Measurements from ENCODE around the gene AMER1. TPM values are rescaled to one million over a fixed set of nuclear protein-coding genes. Genes with fewer than 3 reads are reported as not detected.
"Not testable (repeated sequence)": the region's sequence is repeated elsewhere in the genome, so short reads cannot be mapped to it uniquely, and the experiment has no call there.

Gene AMER1
- polyA plus RNA-seq = 1 to 10 TPM; 1.5 to 2.2 TPM

DNA sequence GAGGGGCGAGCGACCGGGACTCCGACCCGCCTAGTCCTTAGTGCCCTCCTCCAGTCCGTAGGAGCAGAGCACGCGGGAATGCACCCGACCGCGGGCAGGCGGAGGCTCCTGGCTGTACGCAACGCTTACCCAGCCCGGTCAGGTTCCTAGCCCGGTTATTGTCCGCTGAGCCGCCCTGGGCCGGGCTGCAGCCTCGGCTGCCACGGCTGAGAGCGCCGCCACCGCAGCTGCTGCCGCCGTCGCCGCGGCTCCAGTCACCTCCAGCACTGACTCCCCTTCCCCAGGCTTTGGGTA, at the start of gene AMER1:
AMER1 (minus strand) TSS at position 268 of the 294 bp plus-strand sequence. CDS start 12,422 bp downstream, outside the sequence.
- Histone ChIP-seq H3K27me3 (ENCODE audit: control insufficient read depth in 1 of 2, insufficient read depth in 2 of 2, low read length in 2 of 2) (no peaks in the 10 kb centered on the region), H3K27ac (ENCODE audit: low read depth in 2 of 2, low read length in 1 of 2) (peak within 1 kb of the TSS; percentile 90 to 96), H3K36me3 (ENCODE audit: control insufficient read depth in 2 of 2, insufficient read depth in 2 of 2, low read length in 1 of 2) (no peaks in the 10 kb centered on the region), H3K9me3 (ENCODE audit: control insufficient read depth in 2 of 2, insufficient read depth in 1 of 2, low read depth in 1 of 2, low read length in 1 of 2) (no peaks in the 10 kb centered on the region), H3K4me3 (ENCODE audit: low read depth in 1 of 2, low read length in 2 of 2) (peak within 1 kb of the TSS; percentile 44 to 74), H3K4me1 (ENCODE audit: control insufficient read depth in 2 of 2, insufficient read depth in 2 of 2, low read length in 1 of 2) (peaks cover 0 to 11% of the 10 kb centered on the region in 2 donors)
- WGBS, 2 donors = 0 to 21% methylated on average over 26 to 29 of the region's 29 CpGs

- no peak within 1 kb of the TSS for H3K27ac ChIP-seq (ENCODE audit: low read depth in 2 of 2, low read length in 1 of 2)
- H3K36me3 ChIP-seq (ENCODE audit: control insufficient read depth in 2 of 2, insufficient read depth in 2 of 2, low read length in 1 of 2) = no peaks in the 10 kb centered on the region
- no peaks in the 10 kb centered on the region for H3K4me1 ChIP-seq (ENCODE audit: control insufficient read depth in 2 of 2, insufficient read depth in 2 of 2, low read length in 1 of 2)
- H3K27me3 ChIP-seq (ENCODE audit: control insufficient read depth in 1 of 2, insufficient read depth in 2 of 2, low read length in 2 of 2) = no peaks in the 10 kb centered on the region
- no peak within 1 kb of the TSS for H3K4me3 ChIP-seq (ENCODE audit: low read depth in 1 of 2, low read length in 2 of 2)
- no peaks in the 10 kb centered on the region for H3K9me3 ChIP-seq (ENCODE audit: control insufficient read depth in 2 of 2, insufficient read depth in 1 of 2, low read depth in 1 of 2, low read length in 1 of 2)
- WGBS, 2 donors = 72 to 83% methylated on average over 17 of the region's 17 CpGs
Measured at GRCh38 chrX:64230123-64230970, 24.8 kb upstream of the AMER1 start, which contains the start of gene ASB12. Gene ASB12, minus strand, starts transcription at chrX:64230607. Its CDS starts 4,957 bp downstream, at chrX:64225650.

- no peaks in the 10 kb centered on the region for H3K36me3 ChIP-seq (ENCODE audit: control insufficient read depth in 2 of 2, insufficient read depth in 2 of 2, low read length in 1 of 2)
- peaks cover 0 to 2% of the 10 kb centered on the region in 2 donors for H3K9me3 ChIP-seq (ENCODE audit: control insufficient read depth in 2 of 2, insufficient read depth in 1 of 2, low read depth in 1 of 2, low read length in 1 of 2)
- no peaks in the 10 kb centered on the region for H3K27me3 ChIP-seq (ENCODE audit: control insufficient read depth in 1 of 2, insufficient read depth in 2 of 2, low read length in 2 of 2)
- H3K4me1 ChIP-seq (ENCODE audit: control insufficient read depth in 2 of 2, insufficient read depth in 2 of 2, low read length in 1 of 2) = no peaks in the 10 kb centered on the region
- 31 to 53% methylated on average over 3 of the region's 3 CpGs for WGBS, 2 donors
- H3K4me3 ChIP-seq (ENCODE audit: low read depth in 1 of 2, low read length in 2 of 2) = no peak overlapping the region
- H3K27ac ChIP-seq (ENCODE audit: low read depth in 2 of 2, low read length in 1 of 2) = no peak overlapping the region
Measured at GRCh38 chrX:64229154-64229553, 23.6 kb upstream of the AMER1 start.

GRCh38 chrX:64218023-64218422, 12.5 kb upstream of the AMER1 start:
- Histone ChIP-seq H3K4me3 (ENCODE audit: low read depth in 1 of 2, low read length in 2 of 2) (no peak overlapping the region), H3K4me1 (ENCODE audit: control insufficient read depth in 2 of 2, insufficient read depth in 2 of 2, low read length in 1 of 2) (no peaks in the 10 kb centered on the region), H3K36me3 (ENCODE audit: control insufficient read depth in 2 of 2, insufficient read depth in 2 of 2, low read length in 1 of 2) (no peaks in the 10 kb centered on the region), H3K27ac (ENCODE audit: low read depth in 2 of 2, low read length in 1 of 2) (no peak overlapping the region), H3K9me3 (ENCODE audit: control insufficient read depth in 2 of 2, insufficient read depth in 1 of 2, low read depth in 1 of 2, low read length in 1 of 2) (no peaks in the 10 kb centered on the region), H3K27me3 (ENCODE audit: control insufficient read depth in 1 of 2, insufficient read depth in 2 of 2, low read length in 2 of 2) (no peaks in the 10 kb centered on the region)
- 89 to 98% methylated on average over 4 of the region's 4 CpGs for WGBS, 2 donors

DNA sequence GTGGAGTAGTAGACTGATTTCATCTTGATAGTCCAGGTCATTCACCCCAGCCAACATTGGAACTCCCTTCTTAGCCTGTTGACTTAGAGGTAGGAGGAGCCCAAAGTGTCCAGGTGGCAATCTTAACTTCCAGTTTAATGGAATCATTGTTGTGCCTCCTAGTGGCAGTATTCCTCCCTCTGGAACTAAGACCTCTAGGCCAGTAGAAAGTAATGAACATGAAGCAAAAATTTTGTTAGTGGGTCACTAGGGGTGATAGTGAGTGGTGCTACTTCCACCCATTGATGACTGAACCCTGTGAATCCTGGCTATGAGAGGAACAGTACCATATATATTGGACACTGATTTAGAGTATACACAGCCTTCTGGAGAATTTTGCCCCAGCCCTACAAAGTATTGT, 8.5 kb upstream of the AMER1 start:
- H3K27me3 ChIP-seq (ENCODE audit: control insufficient read depth in 1 of 2, insufficient read depth in 2 of 2, low read length in 2 of 2); H3K4me3 ChIP-seq (ENCODE audit: low read depth in 1 of 2, low read length in 2 of 2); H3K27ac ChIP-seq (ENCODE audit: low read depth in 2 of 2, low read length in 1 of 2); H3K9me3 ChIP-seq (ENCODE audit: control insufficient read depth in 2 of 2, insufficient read depth in 1 of 2, low read depth in 1 of 2, low read length in 1 of 2); H3K4me1 ChIP-seq (ENCODE audit: control insufficient read depth in 2 of 2, insufficient read depth in 2 of 2, low read length in 1 of 2); H3K36me3 ChIP-seq (ENCODE audit: control insufficient read depth in 2 of 2, insufficient read depth in 2 of 2, low read length in 1 of 2): not testable (repeated sequence)

- Histone ChIP-seq H3K9me3 (ENCODE audit: control insufficient read depth in 2 of 2, insufficient read depth in 1 of 2, low read depth in 1 of 2, low read length in 1 of 2) (no peaks in the 10 kb centered on the region), H3K36me3 (ENCODE audit: control insufficient read depth in 2 of 2, insufficient read depth in 2 of 2, low read length in 1 of 2) (no peaks in the 10 kb centered on the region), H3K4me1 (ENCODE audit: control insufficient read depth in 2 of 2, insufficient read depth in 2 of 2, low read length in 1 of 2) (peaks cover 0 to 8% of the 10 kb centered on the region in 2 donors), H3K4me3 (ENCODE audit: low read depth in 1 of 2, low read length in 2 of 2) (peak overlapping the region; percentile 44 to 74), H3K27me3 (ENCODE audit: control insufficient read depth in 1 of 2, insufficient read depth in 2 of 2, low read length in 2 of 2) (peaks cover 0 to 5% of the 10 kb centered on the region in 2 donors), H3K27ac (ENCODE audit: low read depth in 2 of 2, low read length in 1 of 2) (peak overlapping the region; percentile 90 to 96)
- 16 to 54% methylated on average over 5 of the region's 5 CpGs for WGBS, 2 donors
Measured at GRCh38 chrX:64206556-64207162, 1.2 kb upstream of the AMER1 start.

DNA sequence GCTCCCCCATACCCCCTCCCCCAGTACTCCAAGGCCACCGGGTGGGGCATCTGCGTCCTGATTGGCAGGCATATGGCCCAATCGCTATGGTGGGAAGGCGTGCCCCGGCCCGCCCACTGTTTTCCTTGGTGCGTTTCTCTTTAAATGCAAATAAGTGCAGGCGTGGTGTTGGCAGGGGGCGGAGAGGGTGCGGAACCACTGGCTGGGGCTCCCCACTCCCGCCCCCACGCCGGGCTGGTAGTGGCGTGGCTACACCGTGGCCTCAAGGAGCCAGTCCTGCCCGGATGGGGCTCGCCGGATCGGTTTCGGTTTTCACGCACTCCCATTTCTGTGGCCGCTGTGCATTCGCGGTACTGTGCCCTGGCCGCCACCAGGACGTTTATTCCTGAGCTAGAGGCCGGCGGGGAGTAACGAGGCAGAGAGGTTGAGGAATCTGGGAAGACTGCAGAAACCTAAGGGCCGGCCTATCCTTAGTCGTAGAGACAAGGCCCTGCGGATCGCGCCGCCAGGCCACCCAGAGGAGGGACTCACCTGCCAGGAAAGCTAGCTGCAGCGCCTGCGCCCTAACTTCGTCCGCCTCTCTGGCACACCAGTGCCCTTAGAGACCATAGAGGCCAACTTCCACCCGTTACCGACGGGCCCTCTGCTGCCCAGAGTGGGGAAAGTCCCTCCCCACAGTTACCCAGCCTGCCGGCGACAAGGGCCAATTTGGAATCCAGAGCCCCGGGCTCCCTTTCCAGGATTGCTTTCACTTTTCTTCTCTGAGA, 410 bp upstream of the AMER1 start:
- no peaks in the 10 kb centered on the region for H3K36me3 ChIP-seq (ENCODE audit: control insufficient read depth in 2 of 2, insufficient read depth in 2 of 2, low read length in 1 of 2)
- peak overlapping the region; percentile 44 to 74 for H3K4me3 ChIP-seq (ENCODE audit: low read depth in 1 of 2, low read length in 2 of 2)
- no peaks in the 10 kb centered on the region for H3K9me3 ChIP-seq (ENCODE audit: control insufficient read depth in 2 of 2, insufficient read depth in 1 of 2, low read depth in 1 of 2, low read length in 1 of 2)
- peak overlapping the region; percentile 90 to 96 for H3K27ac ChIP-seq (ENCODE audit: low read depth in 2 of 2, low read length in 1 of 2)
- 0 to 29% methylated on average over 39 to 45 of the region's 45 CpGs for WGBS, 2 donors
- peaks cover 0 to 11% of the 10 kb centered on the region in 2 donors for H3K4me1 ChIP-seq (ENCODE audit: control insufficient read depth in 2 of 2, insufficient read depth in 2 of 2, low read length in 1 of 2)
- H3K27me3 ChIP-seq (ENCODE audit: control insufficient read depth in 1 of 2, insufficient read depth in 2 of 2, low read length in 2 of 2) = no peaks in the 10 kb centered on the region

GRCh38 chrX:64204701-64205440, 637 bp downstream of the AMER1 start:
- Histone ChIP-seq H3K36me3 (ENCODE audit: control insufficient read depth in 2 of 2, insufficient read depth in 2 of 2, low read length in 1 of 2) (no peaks in the 10 kb centered on the region), H3K4me1 (ENCODE audit: control insufficient read depth in 2 of 2, insufficient read depth in 2 of 2, low read length in 1 of 2) (peaks cover 0 to 11% of the 10 kb centered on the region in 2 donors), H3K27ac (ENCODE audit: low read depth in 2 of 2, low read length in 1 of 2) (peak overlapping the region; percentile 82 to 96), H3K9me3 (ENCODE audit: control insufficient read depth in 2 of 2, insufficient read depth in 1 of 2, low read depth in 1 of 2, low read length in 1 of 2) (no peaks in the 10 kb centered on the region), H3K4me3 (ENCODE audit: low read depth in 1 of 2, low read length in 2 of 2) (peak overlapping the region; percentile 44 to 74), H3K27me3 (ENCODE audit: control insufficient read depth in 1 of 2, insufficient read depth in 2 of 2, low read length in 2 of 2) (no peaks in the 10 kb centered on the region)
- 2 to 22% methylated on average over 37 to 44 of the region's 46 CpGs for WGBS, 2 donors

DNA sequence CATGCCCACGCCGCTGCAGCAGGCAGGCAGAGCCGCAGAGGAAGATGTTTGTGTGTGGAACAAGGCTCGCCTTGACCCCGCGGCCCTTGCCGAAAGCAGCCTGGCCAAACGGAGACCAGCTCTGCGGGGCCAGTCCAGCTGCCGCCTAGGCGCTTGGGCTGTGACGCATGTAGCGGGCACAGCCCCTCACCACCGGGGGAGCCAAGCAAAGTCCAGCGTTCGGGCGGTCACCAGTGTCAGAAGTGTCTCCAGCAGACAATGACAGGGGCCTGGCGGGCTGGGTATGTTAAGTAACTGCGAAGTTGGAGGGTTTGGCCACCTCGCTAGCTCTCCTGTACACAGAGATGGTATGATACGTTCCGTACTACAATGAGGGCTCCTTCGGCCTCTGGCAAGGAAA, 1.3 kb downstream of the AMER1 start:
- peak overlapping the region; percentile 44 to 74 for H3K4me3 ChIP-seq (ENCODE audit: low read depth in 1 of 2, low read length in 2 of 2)
- no peaks in the 10 kb centered on the region for H3K27me3 ChIP-seq (ENCODE audit: control insufficient read depth in 1 of 2, insufficient read depth in 2 of 2, low read length in 2 of 2)
- H3K36me3 ChIP-seq (ENCODE audit: control insufficient read depth in 2 of 2, insufficient read depth in 2 of 2, low read length in 1 of 2) = no peaks in the 10 kb centered on the region
- peaks cover 0 to 11% of the 10 kb centered on the region in 2 donors for H3K4me1 ChIP-seq (ENCODE audit: control insufficient read depth in 2 of 2, insufficient read depth in 2 of 2, low read length in 1 of 2)
- WGBS, 2 donors = 35 to 48% methylated on average over 23 of the region's 23 CpGs
- no peaks in the 10 kb centered on the region for H3K9me3 ChIP-seq (ENCODE audit: control insufficient read depth in 2 of 2, insufficient read depth in 1 of 2, low read depth in 1 of 2, low read length in 1 of 2)
- peak overlapping the region in 1 of 2 donors; percentile 96 for H3K27ac ChIP-seq (ENCODE audit: low read depth in 2 of 2, low read length in 1 of 2)

All from esophagus (tissue), 2 donors.